K562 (cell line): ENCODE data around the gene ERBB3. TPM values are rescaled to one million over a fixed set of nuclear protein-coding genes. Genes with fewer than 3 reads are reported as not detected.

ENCODE experiments used
- CBX3 ChIP-seq, 2 experiments: IDR thresholded peaks; 1 replicate in 1 of 2; 2 replicates in 1 of 2; pipeline ENCODE4 v1.6.1; 2012; ENCODE audit warnings: inconsistent platforms in 2 of 2, low read length in 2 of 2, borderline replicate concordance in 1 of 2, control low read depth in 1 of 2
- CTBP1 ChIP-seq: fragments of 450-650 bp; IDR thresholded peaks from 2 replicates; pipeline ENCODE4 v1.6.1; 2016; ENCODE audit warnings: borderline replicate concordance
- EP400 ChIP-seq: fragments of 450-650 bp; IDR thresholded peaks from 2 replicates; pipeline ENCODE4 v1.6.1; 2017; ENCODE audit warnings: antibody characterized with exemption, mild to moderate bottlenecking, moderate library complexity
- FOXM1 ChIP-seq, 2 experiments: fragments of 450-650 bp in 1 of 2; sonication (generic) in 1 of 2; formaldehyde crosslinking in 1 of 2; IDR thresholded peaks; 2 replicates each; pipeline versions ENCODE4 v1.6.1 to v1.9.0; 2017 to 2022; ENCODE audit warnings: low read depth in 2 of 2, mild to moderate bottlenecking in 2 of 2, missing genetic modification reagents in 1 of 2, moderate library complexity in 1 of 2
- GATAD2B ChIP-seq: fragments of 450-650 bp; IDR thresholded peaks from 2 replicates; pipeline ENCODE4 v1.6.1; 2017; ENCODE audit warnings: mild to moderate bottlenecking, borderline replicate concordance
- MAFG ChIP-seq: fragments of 450-650 bp; conservative IDR thresholded peaks from 2 replicates; pipeline ENCODE4 v1.6.1; 2016; ENCODE audit warnings: missing genetic modification characterization, missing compliant biosample characterization
- MBD2 ChIP-seq: sonication (generic); IDR thresholded peaks from 2 replicates; pipeline ENCODE4 v1.6.1; 2016; ENCODE audit warnings: low read depth, borderline replicate concordance
- RAD21 ChIP-seq, 2 experiments: fragments of 250-450 bp in 1 of 2; fragments of 450-650 bp in 1 of 2; sonication (Bioruptor Pico) in 1 of 2; formaldehyde crosslinking in 1 of 2; IDR thresholded peaks in 1 of 2; conservative IDR thresholded peaks in 1 of 2; 2 replicates each; pipeline versions ENCODE4 v1.4.0 to v1.8.0; 2020 to 2022; ENCODE audit warnings: mild to moderate bottlenecking in 2 of 2, moderate library complexity in 1 of 2
- RBBP5 ChIP-seq: fragments of 200-600 bp; sonication (generic); IDR thresholded peaks from 2 replicates; pipeline ENCODE4 v1.6.1; 2012; ENCODE audit warnings: borderline replicate concordance, mild to moderate bottlenecking, low read length, control low read depth, inconsistent platforms; ENCODE audit not compliant: insufficient read depth, poor library complexity, severe bottlenecking
- THRB ChIP-seq: fragments of 450-650 bp; formaldehyde crosslinking; conservative IDR thresholded peaks from 2 replicates; pipeline ENCODE4 v1.4.0; 2022; ENCODE audit warnings: mild to moderate bottlenecking, missing genetic modification characterization
- ZBTB40 ChIP-seq, 2 experiments: fragments of 450-650 bp in 1 of 2; sonication (generic) in 1 of 2; formaldehyde crosslinking in 1 of 2; IDR thresholded peaks; 2 replicates each; pipeline versions ENCODE4 v1.7.1 to v1.9.0; 2016 to 2022; ENCODE audit warnings: inconsistent platforms in 1 of 2, mild to moderate bottlenecking in 1 of 2, missing genetic modification reagents in 1 of 2
- ZNF124 ChIP-seq: sonication (generic); formaldehyde crosslinking; IDR thresholded peaks from 2 replicates; pipeline ENCODE4 v1.8.1; 2022; ENCODE audit warnings: missing genetic modification reagents
- ZNF76 ChIP-seq: fragments of 250-450 bp; sonication (Bioruptor Pico); IDR thresholded peaks from 2 replicates; pipeline ENCODE4 v1.4.0; 2020; ENCODE audit warnings: mild to moderate bottlenecking, moderate library complexity, borderline replicate concordance
- ZNF785 ChIP-seq: fragments of 250-450 bp; sonication (Bioruptor Pico); IDR thresholded peaks from 2 replicates; pipeline ENCODE4 v1.4.0; 2020; ENCODE audit warnings: mild to moderate bottlenecking
- polyA plus RNA-seq, 8 experiments: library from polyadenylated mRNA; depleted of rRNA in 4 of 8; stranded (reverse) in 5 of 8; unstranded in 3 of 8; fragments of >200 nt; fragmentation: Nextera tagmentation in 2 of 8; fragmentation: Illumina TruSeq in 1 of 8; extraction: Ambion mirVana in 2 of 8; extraction: Trizol in 1 of 8; gene quantifications; 2 replicates each; pipeline versions ENCODE4 v1.2.1 to v1.2.3, GENCODE V29; 2011 to 2014; ENCODE audit warnings: inconsistent platforms in 1 of 8, missing spikeins in 1 of 8
- total RNA-seq, 7 experiments: library from RNA; depleted of rRNA in 6 of 7; stranded (reverse); fragments of >200 nt in 6 of 7; fragmentation: Illumina TruSeq in 2 of 7; extraction: Trizol in 2 of 7; gene quantifications; 2 replicates each; pipeline versions ENCODE4 v1.2.1 to v1.2.3, GENCODE V29; 2011 to 2021; ENCODE audit warnings: low replicate concordance in 1 of 7
- TF ChIP-seq, protein P1 (sequence below): fragments of 450-650 bp; IDR thresholded peaks from 2 replicates; pipeline ENCODE4 v1.7.0; 2016; ENCODE audit warnings: borderline replicate concordance

ERBB3 gene
- total and polyA plus RNA-seq, 9 of the 15 experiments (the other 6 are each of a cell fraction or from before 2014, with no cell fraction given): 1.5 to 5.4 (median 3.8) TPM

DNA sequence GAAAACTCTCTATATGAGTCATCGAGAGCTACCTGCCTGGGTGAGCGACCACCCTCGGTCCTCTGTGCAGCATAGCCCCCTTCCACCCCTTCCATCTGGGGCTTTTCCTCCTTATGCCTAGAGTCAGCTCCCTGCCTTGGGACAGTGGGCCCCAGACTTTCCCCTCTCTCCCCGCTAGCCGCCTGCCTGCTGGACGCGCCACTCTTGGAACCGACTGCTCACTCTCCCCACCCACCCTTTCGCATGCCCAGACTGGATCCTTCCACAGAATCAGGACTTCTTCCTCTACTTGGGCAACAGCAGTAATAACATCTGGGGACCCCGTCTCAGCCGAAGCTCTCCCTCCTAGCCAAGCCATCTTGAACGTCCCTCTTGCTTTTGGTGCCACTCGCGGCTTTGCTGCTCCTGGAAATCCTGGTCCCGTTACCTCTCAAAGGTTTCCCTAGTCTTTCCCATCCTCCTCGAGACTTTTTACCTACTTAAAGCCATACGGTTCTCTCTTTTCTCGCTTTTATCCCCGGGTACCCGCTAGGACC lies 48.8 kb downstream of the ERBB3 start (continued):
- TF ChIP-seq RBBP5: peak; percentile 36
- TF ChIP-seq, protein P1, sequence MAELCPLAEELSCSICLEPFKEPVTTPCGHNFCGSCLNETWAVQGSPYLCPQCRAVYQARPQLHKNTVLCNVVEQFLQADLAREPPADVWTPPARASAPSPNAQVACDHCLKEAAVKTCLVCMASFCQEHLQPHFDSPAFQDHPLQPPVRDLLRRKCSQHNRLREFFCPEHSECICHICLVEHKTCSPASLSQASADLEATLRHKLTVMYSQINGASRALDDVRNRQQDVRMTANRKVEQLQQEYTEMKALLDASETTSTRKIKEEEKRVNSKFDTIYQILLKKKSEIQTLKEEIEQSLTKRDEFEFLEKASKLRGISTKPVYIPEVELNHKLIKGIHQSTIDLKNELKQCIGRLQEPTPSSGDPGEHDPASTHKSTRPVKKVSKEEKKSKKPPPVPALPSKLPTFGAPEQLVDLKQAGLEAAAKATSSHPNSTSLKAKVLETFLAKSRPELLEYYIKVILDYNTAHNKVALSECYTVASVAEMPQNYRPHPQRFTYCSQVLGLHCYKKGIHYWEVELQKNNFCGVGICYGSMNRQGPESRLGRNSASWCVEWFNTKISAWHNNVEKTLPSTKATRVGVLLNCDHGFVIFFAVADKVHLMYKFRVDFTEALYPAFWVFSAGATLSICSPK: no peak
- no peak for TF ChIP-seq ZNF785 (CRISPR knock-in tag)
- TF ChIP-seq CTBP1: no peak
- no peak for TF ChIP-seq MBD2
- TF ChIP-seq FOXM1 (IDR thresholded peaks at IDR 0.05; ENCODE audit: low read depth): no peak
- TF ChIP-seq FOXM1 (CRISPR knock-in tag; IDR thresholded peaks at IDR 0.05; ENCODE audit: low read depth): no peak
- no peak for TF ChIP-seq MAFG (tag)
- TF ChIP-seq EP400: no peak
- TF ChIP-seq THRB (CRISPR knock-in tag): peak; percentile 58; the same call in 1 of the 2 replicates
- no peak for TF ChIP-seq RAD21 (CRISPR knock-in tag; conservative IDR thresholded peaks at IDR 0.05 in 1 of 2, IDR thresholded peaks at IDR 0.05 in 1 of 2)
- TF ChIP-seq ZNF76 (CRISPR knock-in tag): no peak
- TF ChIP-seq ZNF124 (CRISPR knock-in tag): no peak
- peak; percentile 27; the same call in 1 of the 2 replicates for TF ChIP-seq ZBTB40 (IDR thresholded peaks at IDR 0.05)
- no peak for TF ChIP-seq ZBTB40 (CRISPR knock-in tag; IDR thresholded peaks at IDR 0.05)
- TF ChIP-seq GATAD2B: no peak
- TF ChIP-seq CBX3 (IDR thresholded peaks at IDR 0.05; ENCODE audit: borderline replicate concordance in 1 of 2, low read length in 2 of 2): no peak
